ENCODE measurements around the gene DOCK2. TPM values are rescaled to one million over a fixed set of nuclear protein-coding genes. Genes with fewer than 3 reads are reported as not detected.

The DOCK2 gene
- total RNA-seq, 1 donor from 2014 or later: 108 TPM

DNA sequence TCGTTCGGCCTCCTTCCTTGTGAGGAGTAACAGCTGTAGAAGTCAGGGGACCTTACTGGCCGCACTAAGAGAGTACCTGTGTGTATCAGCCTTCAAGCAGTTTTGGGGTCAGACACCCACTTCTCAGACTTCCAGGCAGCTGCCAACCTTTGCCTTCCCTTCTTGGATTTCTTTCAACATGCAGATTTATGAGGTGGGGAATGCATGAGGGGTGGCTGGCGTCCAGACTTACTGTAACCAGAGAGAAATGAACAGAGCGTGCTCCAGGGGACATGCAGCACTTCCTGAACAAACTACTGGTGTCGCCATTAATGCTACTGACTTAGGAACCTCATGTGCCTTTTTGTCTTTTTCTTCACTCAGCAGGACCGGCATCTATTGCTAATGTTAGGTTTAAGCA is 296.5 kb downstream of the DOCK2 start:
- no peaks in the 10 kb centered on the region for H3K9me3 ChIP-seq
- H3K4me1 ChIP-seq: no peaks in the 10 kb centered on the region
- H3K27ac ChIP-seq: no peak overlapping the region
- intact Hi-C loops (cut with DNase I): no loop called here
- H3K4me3 ChIP-seq: no peak overlapping the region
- DNase-seq (no peak), ATAC-seq (no peak)
- no peaks in the 10 kb centered on the region for H3K36me3 ChIP-seq
- TF ChIP-seq, protein P1, sequence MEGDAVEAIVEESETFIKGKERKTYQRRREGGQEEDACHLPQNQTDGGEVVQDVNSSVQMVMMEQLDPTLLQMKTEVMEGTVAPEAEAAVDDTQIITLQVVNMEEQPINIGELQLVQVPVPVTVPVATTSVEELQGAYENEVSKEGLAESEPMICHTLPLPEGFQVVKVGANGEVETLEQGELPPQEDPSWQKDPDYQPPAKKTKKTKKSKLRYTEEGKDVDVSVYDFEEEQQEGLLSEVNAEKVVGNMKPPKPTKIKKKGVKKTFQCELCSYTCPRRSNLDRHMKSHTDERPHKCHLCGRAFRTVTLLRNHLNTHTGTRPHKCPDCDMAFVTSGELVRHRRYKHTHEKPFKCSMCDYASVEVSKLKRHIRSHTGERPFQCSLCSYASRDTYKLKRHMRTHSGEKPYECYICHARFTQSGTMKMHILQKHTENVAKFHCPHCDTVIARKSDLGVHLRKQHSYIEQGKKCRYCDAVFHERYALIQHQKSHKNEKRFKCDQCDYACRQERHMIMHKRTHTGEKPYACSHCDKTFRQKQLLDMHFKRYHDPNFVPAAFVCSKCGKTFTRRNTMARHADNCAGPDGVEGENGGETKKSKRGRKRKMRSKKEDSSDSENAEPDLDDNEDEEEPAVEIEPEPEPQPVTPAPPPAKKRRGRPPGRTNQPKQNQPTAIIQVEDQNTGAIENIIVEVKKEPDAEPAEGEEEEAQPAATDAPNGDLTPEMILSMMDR (IDR thresholded peaks at IDR 0.05): no peak
- H3K27me3 ChIP-seq (ENCODE audit: low read depth): no peaks in the 10 kb centered on the region

DNA sequence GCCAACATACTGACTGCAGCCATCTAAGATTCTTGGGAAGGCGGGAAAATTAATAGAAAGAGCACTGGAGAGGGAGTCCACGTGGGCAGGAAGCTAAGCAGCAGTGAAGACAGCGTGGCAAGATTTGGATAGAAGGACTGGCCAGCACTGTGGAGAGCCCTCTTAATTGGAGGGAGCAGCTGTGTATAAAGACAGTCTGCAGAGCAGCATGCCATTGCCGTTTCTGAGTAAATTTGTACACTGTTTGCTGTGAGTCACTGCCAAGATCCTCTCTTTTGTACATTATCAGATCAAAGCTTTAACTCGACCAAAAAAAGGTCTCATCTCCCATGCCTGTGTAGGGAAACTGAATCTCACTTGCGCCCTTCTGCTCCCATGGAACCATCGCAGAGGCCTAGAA is 297.9 kb downstream of the DOCK2 start:
- ATAC-seq (no peak), DNase-seq (no peak)
- H3K36me3 ChIP-seq: no peaks in the 10 kb centered on the region
- no peak overlapping the region for H3K4me3 ChIP-seq
- TF ChIP-seq, protein P1 (IDR thresholded peaks at IDR 0.05): no peak
- no peak overlapping the region for H3K27ac ChIP-seq
- no peaks in the 10 kb centered on the region for H3K4me1 ChIP-seq
- no peaks in the 10 kb centered on the region for H3K9me3 ChIP-seq
- no peaks in the 10 kb centered on the region for H3K27me3 ChIP-seq (ENCODE audit: low read depth)
- intact Hi-C loops (cut with DNase I): no loop called here

DNA sequence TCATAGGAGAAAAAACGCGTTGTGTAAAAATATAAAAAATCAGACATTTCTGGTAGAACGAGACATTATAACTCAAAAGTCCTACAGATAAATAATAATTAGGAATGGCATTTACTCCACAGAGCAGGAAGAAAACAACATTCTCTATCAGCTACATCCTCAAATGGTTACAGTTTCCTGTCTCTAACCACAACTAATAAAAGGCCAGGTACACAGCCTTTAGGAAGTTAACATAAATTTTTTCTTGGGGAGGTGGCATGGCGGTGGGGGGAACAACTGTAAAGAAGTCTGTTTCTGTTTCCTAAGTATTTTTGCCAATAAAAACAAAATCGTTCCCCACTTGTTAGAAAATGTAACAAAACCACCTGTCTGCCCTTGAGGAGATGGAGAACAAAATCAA is 298.7 kb downstream of the DOCK2 start:
- intact Hi-C loops (cut with DNase I): no loop called here
- no peak for DNase-seq
- no peak overlapping the region for H3K27ac ChIP-seq

DNA sequence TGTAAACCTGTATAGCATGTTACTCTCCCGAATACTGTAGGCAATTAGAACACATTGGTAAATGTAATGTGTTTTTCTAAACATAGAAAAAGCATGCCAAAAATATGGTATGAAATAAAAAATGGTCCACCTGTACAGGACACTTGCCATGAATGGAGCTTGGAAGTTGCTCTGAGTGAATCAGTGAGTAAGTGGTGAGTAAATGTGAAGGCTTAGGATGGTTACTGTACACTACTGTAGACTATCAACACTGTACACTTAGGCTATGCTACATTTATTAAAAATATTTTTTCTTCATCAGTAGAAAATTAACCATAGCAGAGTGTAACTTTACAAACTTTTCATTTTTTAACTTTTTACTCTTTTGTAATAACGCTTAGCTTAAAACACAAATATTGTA is 301.4 kb downstream of the DOCK2 start:
- DNase-seq (no peak), ATAC-seq (no peak)
- intact Hi-C loops (cut with DNase I): no loop called here
- no peaks in the 10 kb centered on the region for H3K27me3 ChIP-seq (ENCODE audit: low read depth)
- H3K27ac ChIP-seq: no peak overlapping the region
- H3K4me1 ChIP-seq: no peaks in the 10 kb centered on the region
- no peaks in the 10 kb centered on the region for H3K36me3 ChIP-seq
- TF ChIP-seq, protein P1 (IDR thresholded peaks at IDR 0.05): no peak
- H3K4me3 ChIP-seq: no peak overlapping the region
- no peaks in the 10 kb centered on the region for H3K9me3 ChIP-seq

More for the DNA sequence above, 298.7 kb downstream of the DOCK2 start:
- no peaks in the 10 kb centered on the region for H3K4me1 ChIP-seq
- TF ChIP-seq, protein P1 (IDR thresholded peaks at IDR 0.05): no peak
- no peak for ATAC-seq
- no peaks in the 10 kb centered on the region for H3K9me3 ChIP-seq
- H3K4me3 ChIP-seq: no peak overlapping the region
- H3K27me3 ChIP-seq (ENCODE audit: low read depth): no peaks in the 10 kb centered on the region
- H3K36me3 ChIP-seq: no peaks in the 10 kb centered on the region

DNA sequence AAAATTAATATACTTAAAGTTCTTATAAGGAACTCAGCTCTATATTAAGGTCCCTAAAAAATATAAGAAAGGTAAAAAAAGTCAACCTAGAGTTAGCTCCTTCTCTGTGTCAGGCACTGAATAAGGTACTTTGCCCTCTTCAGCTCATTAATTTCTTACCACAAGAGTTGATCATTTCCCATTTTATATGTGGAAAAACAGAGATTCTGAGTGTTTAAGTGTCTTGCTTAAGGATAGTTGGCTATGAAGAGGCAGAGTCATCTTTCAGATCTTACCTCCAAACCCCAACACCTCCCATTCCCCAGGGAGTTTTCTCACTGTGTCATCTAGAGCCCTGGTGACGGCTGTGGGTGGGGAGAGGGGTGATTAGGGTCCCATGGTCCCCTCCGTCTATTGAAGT is 302.7 kb downstream of the DOCK2 start:
- no peaks in the 10 kb centered on the region for H3K4me1 ChIP-seq
- H3K27me3 ChIP-seq (ENCODE audit: low read depth): no peaks in the 10 kb centered on the region
- no peak for DNase-seq
- H3K36me3 ChIP-seq: no peaks in the 10 kb centered on the region
- intact Hi-C loops (cut with DNase I): no loop called here
- no peaks in the 10 kb centered on the region for H3K9me3 ChIP-seq
- no peak overlapping the region for H3K27ac ChIP-seq
- TF ChIP-seq, protein P1 (IDR thresholded peaks at IDR 0.05): no peak
- ATAC-seq: no peak
- H3K4me3 ChIP-seq: no peak overlapping the region

DNA sequence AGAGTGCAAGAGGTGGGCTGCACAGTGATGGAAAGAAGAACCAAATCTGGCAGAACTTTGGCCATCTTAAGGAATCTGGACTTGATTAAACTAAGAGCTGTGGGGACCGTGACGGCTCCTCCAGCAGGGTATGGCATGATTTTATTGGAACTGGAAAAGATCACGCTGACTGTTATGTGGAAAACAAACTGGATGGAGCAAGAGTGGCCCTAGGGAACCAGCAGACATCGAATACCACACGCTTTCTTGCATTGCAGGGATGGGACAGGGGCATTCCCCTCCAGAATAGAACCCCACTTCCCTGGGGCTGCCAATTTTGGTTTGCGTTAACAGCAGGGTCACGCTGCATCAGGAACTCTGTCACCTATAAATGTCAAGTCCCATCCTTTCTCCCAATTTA is 304.5 kb downstream of the DOCK2 start:
- Histone ChIP-seq H3K4me3 (no peak overlapping the region), H3K9me3 (no peaks in the 10 kb centered on the region), H3K36me3 (no peaks in the 10 kb centered on the region), H3K4me1 (no peaks in the 10 kb centered on the region), H3K27me3 (ENCODE audit: low read depth) (no peaks in the 10 kb centered on the region), H3K27ac (no peak overlapping the region)
- intact Hi-C loops (cut with DNase I): no loop called here
- TF ChIP-seq, protein P1 (IDR thresholded peaks at IDR 0.05): no peak
- no peak for DNase-seq
- no peak for ATAC-seq
